ENCODE results near the gene GGCX. TPM values are rescaled to one million over a fixed set of nuclear protein-coding genes. Genes with fewer than 3 reads are reported as not detected.
A peak's percentile ranks its signal among the peaks of the same experiment; 100 is the strongest.

The GGCX gene
- polyA plus RNA-seq, 4 donors, result 9.2 to 24.8 (median 16.5) TPM

DNA sequence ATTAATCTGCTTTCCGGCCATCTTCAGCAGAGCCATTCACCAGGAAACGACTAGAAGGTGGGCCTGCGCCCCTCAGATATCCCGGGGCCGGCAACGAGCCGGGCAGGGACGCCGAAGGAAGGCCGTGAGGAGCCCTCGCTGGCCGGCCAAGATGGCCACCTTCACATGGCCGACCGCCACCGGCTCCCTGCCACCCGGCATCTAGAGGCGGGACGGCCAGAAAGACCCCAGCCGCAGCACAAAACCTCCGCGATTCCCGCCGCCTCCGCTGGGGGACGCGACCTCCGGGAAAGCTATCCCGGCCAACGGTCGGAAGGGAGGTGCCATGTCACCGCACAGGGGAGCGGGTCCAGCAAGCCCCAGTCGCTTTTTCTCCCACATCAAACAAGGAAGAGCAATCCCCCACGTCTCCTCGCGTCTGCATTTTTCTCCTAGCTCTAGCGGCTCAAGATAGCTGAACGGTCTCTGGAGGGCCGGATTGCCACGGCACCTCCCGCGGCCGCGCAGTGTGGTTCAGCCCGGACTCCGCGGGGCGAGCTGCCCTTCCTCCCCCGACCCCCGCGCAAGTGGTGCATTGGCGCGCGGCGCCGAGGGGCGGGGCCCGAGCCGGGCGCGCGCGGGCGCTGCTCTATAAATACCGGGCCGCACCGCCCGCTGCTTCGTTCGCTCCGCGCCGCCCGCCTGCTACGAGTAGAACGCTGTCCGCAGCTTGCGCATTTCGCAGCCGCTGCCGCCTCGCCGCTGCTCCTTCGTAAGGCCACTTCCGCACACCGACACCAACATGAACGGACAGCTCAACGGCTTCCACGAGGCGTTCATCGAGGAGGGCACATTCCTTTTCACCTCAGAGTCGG is 22.6 kb downstream of the GGCX start, which contains the start of gene MAT2A:
Gene MAT2A, plus strand, starts transcription at position 662 of the 854 bp plus-strand sequence. Its CDS starts 120 bp downstream, at position 782.
- H3K4me1 ChIP-seq (ENCODE audit: control insufficient read depth in 3 of 3, insufficient read depth in 2 of 3, low read depth in 1 of 3, low read length in 2 of 3), result peaks cover 0 to 29% (median 9%) of the 10 kb centered on the region in 3 donors
- WGBS, 3 donors, result 0% methylated on average over 81 to 92 of the region's 92 CpGs
- no peak for FAIRE-seq

DNA sequence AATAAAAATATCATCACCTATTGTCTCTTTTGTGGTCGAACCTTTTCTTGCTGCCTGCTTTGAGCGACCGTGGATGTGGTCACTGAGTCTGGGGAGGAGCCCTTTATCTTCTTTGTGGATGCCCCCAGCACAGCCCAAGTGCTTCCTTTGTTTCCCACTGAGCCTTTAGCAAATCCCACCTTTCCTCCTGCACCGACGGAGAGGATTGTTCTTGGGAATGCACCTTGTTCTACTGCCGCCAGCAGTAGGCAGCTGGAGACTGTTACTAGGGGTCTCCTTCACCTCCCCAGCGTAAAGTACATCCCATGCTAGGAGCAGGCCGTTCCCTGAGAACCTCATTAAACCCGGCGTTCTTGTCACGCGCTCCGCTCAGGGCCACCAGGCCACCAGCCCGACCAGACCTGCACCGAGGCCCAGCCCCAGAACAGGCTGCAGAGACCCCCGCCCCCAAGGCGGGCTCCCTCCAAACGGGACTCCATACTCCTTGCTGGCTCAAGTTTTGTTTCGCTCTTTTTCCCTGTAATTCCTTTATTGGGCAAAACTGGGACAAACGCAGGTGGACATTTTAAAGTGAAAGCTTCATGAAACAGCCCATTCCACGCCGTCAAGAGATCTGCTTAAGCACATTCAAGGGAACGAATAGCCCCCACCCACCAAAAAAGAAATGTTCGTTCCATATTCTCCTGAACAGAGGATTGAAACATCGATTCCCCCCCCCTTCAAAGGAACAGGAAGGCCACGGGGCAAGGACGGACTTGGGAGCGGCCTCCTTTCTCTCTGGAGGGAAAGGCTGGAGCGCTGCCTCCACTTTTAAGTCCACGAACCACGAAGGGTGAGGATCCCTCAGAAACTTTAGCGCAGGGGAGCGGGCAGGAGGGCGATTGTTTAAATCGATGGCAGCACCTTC is 23.4 kb downstream of the GGCX start:
- DNase-seq (peak; percentile 63 to 87), FAIRE-seq (no peak)
- Histone ChIP-seq H3K36me3 (ENCODE audit: control insufficient read depth in 3 of 3, insufficient read depth in 2 of 3, low read depth in 1 of 3, low read length in 3 of 3) (peaks cover 7 to 13% (median 12%) of the 10 kb centered on the region in 3 donors), H3K27me3 (ENCODE audit: control insufficient read depth in 3 of 3, insufficient read depth in 3 of 3, low read length in 3 of 3) (no peaks in the 10 kb centered on the region), H3K9me3 (ENCODE audit: control insufficient read depth in 2 of 2, insufficient read depth in 1 of 2, low read depth in 1 of 2, low read length in 1 of 2) (no peaks in the 10 kb centered on the region), H3K4me3 (ENCODE audit: low read depth in 1 of 3, low read length in 3 of 3) (peak overlapping the region; percentile 62 to 93 (median 71)), H3K27ac (ENCODE audit: low read depth in 1 of 3, low read length in 2 of 3) (peak overlapping the region; percentile 94 to 98 (median 96)), H3K4me1 (ENCODE audit: control insufficient read depth in 3 of 3, insufficient read depth in 2 of 3, low read depth in 1 of 3, low read length in 2 of 3) (peaks cover 0 to 27% (median 9%) of the 10 kb centered on the region in 3 donors)
- WGBS, 3 donors, result 1 to 2% (median 1%) methylated on average over 35 of the region's 35 CpGs

More for the DNA sequence above, 22.6 kb downstream of the GGCX start, which contains the start of gene MAT2A:
- H3K27me3 ChIP-seq (ENCODE audit: control insufficient read depth in 3 of 3, insufficient read depth in 3 of 3, low read length in 3 of 3), result no peaks in the 10 kb centered on the region
- peaks cover 9 to 13% (median 13%) of the 10 kb centered on the region in 3 donors for H3K36me3 ChIP-seq (ENCODE audit: control insufficient read depth in 3 of 3, insufficient read depth in 2 of 3, low read depth in 1 of 3, low read length in 3 of 3)
- peak within 1 kb of the TSS; percentile 62 to 93 (median 71) for H3K4me3 ChIP-seq (ENCODE audit: low read depth in 1 of 3, low read length in 3 of 3)
- DNase-seq, result peak; percentile 88 to 98
- H3K9me3 ChIP-seq (ENCODE audit: control insufficient read depth in 2 of 2, insufficient read depth in 1 of 2, low read depth in 1 of 2, low read length in 1 of 2), result no peaks in the 10 kb centered on the region
- peak within 1 kb of the TSS; percentile 94 to 98 (median 97) for H3K27ac ChIP-seq (ENCODE audit: low read depth in 1 of 3, low read length in 2 of 3)

DNA sequence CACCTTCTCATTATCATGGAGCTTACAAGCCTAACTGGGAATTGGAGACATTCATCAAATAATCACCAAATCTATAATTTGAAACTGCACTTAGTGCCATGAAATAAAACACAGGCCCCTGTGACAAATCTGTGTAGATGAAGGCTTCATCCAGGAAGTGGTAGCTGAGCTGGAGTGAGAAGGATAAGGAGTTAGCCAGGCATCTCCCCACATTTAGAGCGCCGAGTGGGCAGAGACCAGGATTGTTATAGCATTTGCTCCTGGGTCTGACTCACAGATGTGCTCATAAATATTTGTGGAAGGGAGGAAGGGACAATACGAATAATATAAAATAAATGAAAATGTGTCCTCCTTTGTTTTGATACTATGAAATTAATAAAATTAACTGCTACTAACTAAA is 24.8 kb downstream of the GGCX start:
- 79 to 87% (median 84%) methylated on average over 3 of the region's 3 CpGs for WGBS, 3 donors
- DNase-seq (no peak), FAIRE-seq (no peak)
- Histone ChIP-seq H3K27me3 (ENCODE audit: control insufficient read depth in 3 of 3, insufficient read depth in 3 of 3, low read length in 3 of 3) (no peaks in the 10 kb centered on the region), H3K36me3 (ENCODE audit: control insufficient read depth in 3 of 3, insufficient read depth in 2 of 3, low read depth in 1 of 3, low read length in 3 of 3) (peaks cover 0 to 5% (median 1%) of the 10 kb centered on the region in 3 donors), H3K27ac (ENCODE audit: low read depth in 1 of 3, low read length in 2 of 3) (no peak overlapping the region), H3K9me3 (ENCODE audit: control insufficient read depth in 2 of 2, insufficient read depth in 1 of 2, low read depth in 1 of 2, low read length in 1 of 2) (no peaks in the 10 kb centered on the region), H3K4me1 (ENCODE audit: control insufficient read depth in 3 of 3, insufficient read depth in 2 of 3, low read depth in 1 of 3, low read length in 2 of 3) (peaks cover 0 to 16% (median 4%) of the 10 kb centered on the region in 3 donors), H3K4me3 (ENCODE audit: low read depth in 1 of 3, low read length in 3 of 3) (no peak overlapping the region)

DNA sequence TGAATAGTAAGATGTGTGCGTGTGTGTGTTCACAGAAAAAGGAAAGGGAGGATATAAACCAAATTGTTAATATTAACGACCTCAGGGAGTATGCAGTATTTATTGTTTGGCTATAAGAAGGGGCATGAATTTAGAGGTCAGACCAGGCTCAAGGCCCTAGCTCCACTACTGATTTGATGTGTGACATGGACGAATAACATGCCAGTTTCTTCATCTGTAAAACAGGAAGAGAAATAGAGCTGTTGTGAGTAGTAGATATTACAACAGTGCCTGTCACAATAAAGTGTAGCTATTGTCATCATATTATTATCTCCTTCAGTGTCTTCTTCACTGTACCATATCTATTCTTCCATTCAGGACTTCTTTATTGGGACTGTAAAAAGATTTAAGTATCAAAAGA is 26.4 kb downstream of the GGCX start:
- Histone ChIP-seq H3K27me3 (ENCODE audit: control insufficient read depth in 3 of 3, insufficient read depth in 3 of 3, low read length in 3 of 3) (no peaks in the 10 kb centered on the region), H3K4me1 (ENCODE audit: control insufficient read depth in 3 of 3, insufficient read depth in 2 of 3, low read depth in 1 of 3, low read length in 2 of 3) (peaks cover 0 to 15% (median 4%) of the 10 kb centered on the region in 3 donors), H3K9me3 (ENCODE audit: control insufficient read depth in 2 of 2, insufficient read depth in 1 of 2, low read depth in 1 of 2, low read length in 1 of 2) (no peaks in the 10 kb centered on the region), H3K27ac (ENCODE audit: low read depth in 1 of 3, low read length in 2 of 3) (no peak overlapping the region), H3K4me3 (ENCODE audit: low read depth in 1 of 3, low read length in 3 of 3) (no peak overlapping the region), H3K36me3 (ENCODE audit: control insufficient read depth in 3 of 3, insufficient read depth in 2 of 3, low read depth in 1 of 3, low read length in 3 of 3) (no peaks in the 10 kb centered on the region)
- 65 to 77% (median 72%) methylated on average over 3 of the region's 3 CpGs for WGBS, 3 donors
- FAIRE-seq (no peak), DNase-seq (no peak)

GRCh38 chr2:85534099-85534498 is 27.2 kb downstream of the GGCX start:
- Histone ChIP-seq H3K4me3 (ENCODE audit: low read depth in 1 of 3, low read length in 3 of 3) (no peak overlapping the region), H3K27me3 (ENCODE audit: control insufficient read depth in 3 of 3, insufficient read depth in 3 of 3, low read length in 3 of 3) (no peaks in the 10 kb centered on the region), H3K36me3 (ENCODE audit: control insufficient read depth in 3 of 3, insufficient read depth in 2 of 3, low read depth in 1 of 3, low read length in 3 of 3) (no peaks in the 10 kb centered on the region), H3K9me3 (ENCODE audit: control insufficient read depth in 2 of 2, insufficient read depth in 1 of 2, low read depth in 1 of 2, low read length in 1 of 2) (no peaks in the 10 kb centered on the region), H3K4me1 (ENCODE audit: control insufficient read depth in 3 of 3, insufficient read depth in 2 of 3, low read depth in 1 of 3, low read length in 2 of 3) (peaks cover 0 to 15% (median 4%) of the 10 kb centered on the region in 3 donors), H3K27ac (ENCODE audit: low read depth in 1 of 3, low read length in 2 of 3) (no peak overlapping the region)
- WGBS, 3 donors, result 61 to 75% (median 68%) methylated on average over 3 of the region's 3 CpGs
- DNase-seq (no peak), FAIRE-seq (no peak)

DNA sequence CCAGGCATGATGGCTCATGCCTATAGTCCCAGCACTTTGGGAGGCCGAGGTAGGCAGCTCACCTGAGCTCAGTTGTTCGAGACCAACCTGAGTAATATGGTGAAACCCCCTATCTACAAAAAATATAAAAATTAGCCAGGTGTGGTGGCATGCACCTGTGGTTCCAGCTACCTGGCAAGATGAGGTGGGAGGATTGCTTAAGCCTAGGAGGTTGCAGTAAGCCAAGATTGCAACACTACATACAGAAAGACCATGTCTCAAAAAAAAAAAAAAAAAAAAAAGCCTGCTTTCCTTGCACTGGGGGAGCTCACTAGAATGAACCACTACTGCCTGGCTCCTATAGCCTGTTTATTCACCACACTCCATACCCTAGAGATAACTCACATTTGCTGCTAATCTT is 29.7 kb downstream of the GGCX start:
- H3K4me3 ChIP-seq (ENCODE audit: low read depth in 1 of 3, low read length in 3 of 3), result no peak overlapping the region
- FAIRE-seq (no peak), DNase-seq (no peak)
- peaks cover 0 to 6% (median 2%) of the 10 kb centered on the region in 3 donors for H3K4me1 ChIP-seq (ENCODE audit: control insufficient read depth in 3 of 3, insufficient read depth in 2 of 3, low read depth in 1 of 3, low read length in 2 of 3)
- no peaks in the 10 kb centered on the region for H3K27me3 ChIP-seq (ENCODE audit: control insufficient read depth in 3 of 3, insufficient read depth in 3 of 3, low read length in 3 of 3)
- no peak overlapping the region for H3K27ac ChIP-seq (ENCODE audit: low read depth in 1 of 3, low read length in 2 of 3)
- no peaks in the 10 kb centered on the region for H3K36me3 ChIP-seq (ENCODE audit: control insufficient read depth in 3 of 3, insufficient read depth in 2 of 3, low read depth in 1 of 3, low read length in 3 of 3)
- no peaks in the 10 kb centered on the region for H3K9me3 ChIP-seq (ENCODE audit: control insufficient read depth in 2 of 2, insufficient read depth in 1 of 2, low read depth in 1 of 2, low read length in 1 of 2)
- WGBS, 3 donors, result 70 to 89% (median 74%) methylated on average over 2 of the region's 2 CpGs

DNA sequence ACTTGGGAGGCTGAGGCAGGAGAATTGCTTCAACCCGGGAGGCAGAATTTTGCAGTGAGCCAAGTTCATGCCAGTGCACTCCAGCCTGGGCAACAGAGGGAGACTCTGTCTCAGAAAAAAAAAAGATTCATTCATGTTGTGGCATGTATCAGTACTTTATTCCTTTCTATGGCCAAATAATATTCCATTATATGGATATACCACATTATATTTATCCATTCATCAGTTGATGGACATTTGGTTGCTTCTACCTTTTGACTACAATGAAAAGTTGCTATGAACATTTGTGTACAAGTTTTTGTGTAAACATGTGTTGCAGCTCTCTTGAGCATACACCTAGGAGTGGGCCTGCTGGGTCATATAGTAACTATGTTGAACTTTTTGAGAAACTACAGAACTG is 31.5 kb downstream of the GGCX start:
- DNase-seq (no peak), FAIRE-seq (no peak)
- no peaks in the 10 kb centered on the region for H3K9me3 ChIP-seq (ENCODE audit: control insufficient read depth in 2 of 2, insufficient read depth in 1 of 2, low read depth in 1 of 2, low read length in 1 of 2)
- H3K4me3 ChIP-seq (ENCODE audit: low read depth in 1 of 3, low read length in 3 of 3), result no peak overlapping the region
- 86 to 100% (median 93%) methylated on average over 1 of the region's 1 CpG for WGBS, 3 donors
- no peak overlapping the region for H3K27ac ChIP-seq (ENCODE audit: low read depth in 1 of 3, low read length in 2 of 3)
- H3K4me1 ChIP-seq (ENCODE audit: control insufficient read depth in 3 of 3, insufficient read depth in 2 of 3, low read depth in 1 of 3, low read length in 2 of 3), result peaks cover 0 to 7% (median 0%) of the 10 kb centered on the region in 3 donors
- no peaks in the 10 kb centered on the region for H3K27me3 ChIP-seq (ENCODE audit: control insufficient read depth in 3 of 3, insufficient read depth in 3 of 3, low read length in 3 of 3)
- no peaks in the 10 kb centered on the region for H3K36me3 ChIP-seq (ENCODE audit: control insufficient read depth in 3 of 3, insufficient read depth in 2 of 3, low read depth in 1 of 3, low read length in 3 of 3)

- Histone ChIP-seq H3K27me3 (ENCODE audit: control insufficient read depth in 3 of 3, insufficient read depth in 3 of 3, low read length in 3 of 3) (no peaks in the 10 kb centered on the region), H3K36me3 (ENCODE audit: control insufficient read depth in 3 of 3, insufficient read depth in 2 of 3, low read depth in 1 of 3, low read length in 3 of 3) (no peaks in the 10 kb centered on the region), H3K27ac (ENCODE audit: low read depth in 1 of 3, low read length in 2 of 3) (no peak overlapping the region), H3K4me1 (ENCODE audit: control insufficient read depth in 3 of 3, insufficient read depth in 2 of 3, low read depth in 1 of 3, low read length in 2 of 3) (peaks cover 0 to 18% (median 3%) of the 10 kb centered on the region in 3 donors), H3K4me3 (ENCODE audit: low read depth in 1 of 3, low read length in 3 of 3) (no peak overlapping the region), H3K9me3 (ENCODE audit: control insufficient read depth in 2 of 2, insufficient read depth in 1 of 2, low read depth in 1 of 2, low read length in 1 of 2) (no peaks in the 10 kb centered on the region)
- FAIRE-seq (no peak), DNase-seq (no peak)
- WGBS, 3 donors, result 89 to 95% (median 94%) methylated on average over 2 of the region's 2 CpGs
Measured at GRCh38 chr2:85528355-85528754, 32.9 kb downstream of the GGCX start.

Measured in small intestine (tissue), 7 donors.